ENCODE data around the gene GRK7. TPM values are rescaled to one million over a fixed set of nuclear protein-coding genes. Genes with fewer than 3 reads are reported as not detected.

Gene GRK7
- polyA plus RNA-seq, 4 donors: 0.06 to 0.26 (median 0.15) TPM

Other genes with a start within 250 kb of the GRK7 start
- gene RNF7, start 25.1 kb upstream of the GRK7 start, polyA plus RNA-seq (ENCODE audit: insufficient read length in 4 of 4): 100 to 1,000 TPM in 3 of 4 donors, 10 to 100 TPM in 1; 90.0 to 115 (median 111) TPM
- gene ATP1B3, start 113.2 kb downstream of the GRK7 start, polyA plus RNA-seq (ENCODE audit: insufficient read length in 4 of 4): 100 to 1,000 TPM in 3 of 4 donors, 10 to 100 TPM in 1; 87.5 to 265 (median 182) TPM